WTC11 (cell line): ENCODE results near the gene CELF2. TPM values are rescaled to one million over a fixed set of nuclear protein-coding genes. Genes with fewer than 3 reads are reported as not detected.

Source experiments
- ATAC-seq: fragments of 200-7000 bp; cut with Tn5 transposase; 2 replicates; pipeline ENCODE4 v1.10.0; 2021; ENCODE audit warnings: mild to moderate bottlenecking, moderate library complexity
- CTCF ChIA-PET: fragments of 300-600 bp; sonication (Branson Sonifier 250); formaldehyde crosslinking; loops from one replicate; lab custom pipeline; 2021; ENCODE audit warnings: antibody characterized with exemption; lab: Charles Lee
- POLR2A ChIA-PET: fragments of 350-600 bp; sonication (Branson Sonifier 250); formaldehyde crosslinking; loops from one replicate; lab custom pipeline; 2021; ENCODE audit warnings: antibody characterized with exemption; lab: Charles Lee
- DNase-seq: peaks from one replicate; pipeline ENCODE4 v3.0.0; 2021; ENCODE audit warnings: low spot score
- H3K27ac Mint-ChIP-seq: 2 replicates; pipeline ENCODE4 v1.8.0; 2021; ENCODE audit warnings: mixed read lengths
- H3K27me3 Mint-ChIP-seq: 2 replicates; pipeline ENCODE4 v1.8.0; 2021; ENCODE audit warnings: low read depth, mild to moderate bottlenecking, moderate library complexity, mixed read lengths
- H3K36me3 Mint-ChIP-seq: 2 replicates; pipeline ENCODE4 v1.8.0; 2021; ENCODE audit warnings: mixed read lengths
- H3K4me1 Mint-ChIP-seq: 2 replicates; pipeline ENCODE4 v1.8.0; 2022; ENCODE audit warnings: mixed read lengths
- H3K4me3 Mint-ChIP-seq: 2 replicates; pipeline ENCODE4 v1.8.0; 2021; ENCODE audit warnings: mild to moderate bottlenecking, moderate library complexity, mixed read lengths
- H3K9me3 Mint-ChIP-seq: 2 replicates; pipeline ENCODE4 v1.8.0; 2021; ENCODE audit warnings: mixed read lengths
- ATF1 ChIP-seq: sonication (generic); formaldehyde crosslinking; IDR thresholded peaks from 2 replicates; pipeline ENCODE4 v1.8.1; 2023; ENCODE audit warnings: mild to moderate bottlenecking, moderate library complexity, missing genetic modification reagents
- CREB1 ChIP-seq: sonication (generic); formaldehyde crosslinking; IDR thresholded peaks from 2 replicates; pipeline ENCODE4 v1.8.0; 2023; ENCODE audit warnings: mild to moderate bottlenecking, missing genetic modification reagents
- IRF2 ChIP-seq: sonication (generic); formaldehyde crosslinking; IDR thresholded peaks from 2 replicates; pipeline ENCODE4 v1.8.0; 2022; ENCODE audit warnings: low read depth, missing genetic modification reagents, borderline replicate concordance
- MXD4 ChIP-seq: fragments of 250-450 bp; sonication (Bioruptor Pico); IDR thresholded peaks from 2 replicates; pipeline ENCODE4 v1.8.0; 2021; ENCODE audit warnings: mild to moderate bottlenecking, moderate library complexity, borderline replicate concordance
- NFE2L1 ChIP-seq: sonication (generic); formaldehyde crosslinking; IDR thresholded peaks from 2 replicates; pipeline ENCODE4 v1.8.1; 2023; ENCODE audit warnings: missing genetic modification reagents
- NR1H2 ChIP-seq: sonication (generic); formaldehyde crosslinking; IDR thresholded peaks from 2 replicates; pipeline ENCODE4 v1.9.0; 2021; ENCODE audit warnings: mild to moderate bottlenecking, moderate library complexity, missing genetic modification reagents
- NR3C1 ChIP-seq: sonication (generic); formaldehyde crosslinking; conservative IDR thresholded peaks from 2 replicates; pipeline ENCODE4 v1.8.1; 2023; ENCODE audit warnings: low read depth, mild to moderate bottlenecking, missing genetic modification reagents
- OVOL2 ChIP-seq: fragments of 250-450 bp; sonication (Bioruptor Pico); IDR thresholded peaks from 2 replicates; pipeline ENCODE4 v1.9.0; 2021; ENCODE audit warnings: mild to moderate bottlenecking, borderline replicate concordance
- SOX15 ChIP-seq: fragments of 250-450 bp; sonication (Bioruptor Pico); IDR thresholded peaks from 2 replicates; pipeline ENCODE4 v1.9.0; 2021; ENCODE audit warnings: mild to moderate bottlenecking
- TCF7 ChIP-seq: sonication (generic); formaldehyde crosslinking; IDR thresholded peaks from 2 replicates; pipeline ENCODE4 v1.8.0; 2022; ENCODE audit warnings: mild to moderate bottlenecking, low read depth, missing genetic modification reagents, moderate library complexity
- ZNF263 ChIP-seq: sonication (generic); formaldehyde crosslinking; IDR thresholded peaks from 2 replicates; pipeline ENCODE4 v1.8.1; 2022; ENCODE audit warnings: low read depth, mild to moderate bottlenecking, moderate library complexity, missing genetic modification reagents
- total RNA-seq: library from RNA; stranded (reverse); gene quantifications from 3 replicates; pipeline ENCODE4 v1.2.3, GENCODE V29; 2021
- TF ChIP-seq, protein P1 (sequence below): fragments of 250-450 bp; sonication (Bioruptor Pico); IDR thresholded peaks from 2 replicates; pipeline ENCODE4 v1.9.0; 2021; ENCODE audit warnings: mild to moderate bottlenecking
- TF ChIP-seq, protein P2 (sequence below): sonication (generic); formaldehyde crosslinking; IDR thresholded peaks from 2 replicates; pipeline ENCODE4 v1.8.1; 2022; ENCODE audit warnings: missing genetic modification reagents, borderline replicate concordance
- TF ChIP-seq, protein P3 (sequence below): sonication (generic); formaldehyde crosslinking; IDR thresholded peaks from 2 replicates; pipeline ENCODE4 v1.8.1; 2022; ENCODE audit warnings: mild to moderate bottlenecking, missing genetic modification reagents, moderate library complexity, borderline replicate concordance
- TF ChIP-seq, protein P4 (sequence below): sonication (generic); formaldehyde crosslinking; IDR thresholded peaks from 2 replicates; pipeline ENCODE4 v1.8.1; 2023; ENCODE audit warnings: mild to moderate bottlenecking, missing genetic modification reagents
- TF ChIP-seq, protein P5 (sequence below): sonication (generic); formaldehyde crosslinking; IDR thresholded peaks from 2 replicates; pipeline ENCODE4 v1.8.1; 2023; ENCODE audit warnings: mild to moderate bottlenecking, missing genetic modification reagents

Gene CELF2
- total RNA-seq, 1 experiment from 2014 or later: 24.6 TPM

DNA sequence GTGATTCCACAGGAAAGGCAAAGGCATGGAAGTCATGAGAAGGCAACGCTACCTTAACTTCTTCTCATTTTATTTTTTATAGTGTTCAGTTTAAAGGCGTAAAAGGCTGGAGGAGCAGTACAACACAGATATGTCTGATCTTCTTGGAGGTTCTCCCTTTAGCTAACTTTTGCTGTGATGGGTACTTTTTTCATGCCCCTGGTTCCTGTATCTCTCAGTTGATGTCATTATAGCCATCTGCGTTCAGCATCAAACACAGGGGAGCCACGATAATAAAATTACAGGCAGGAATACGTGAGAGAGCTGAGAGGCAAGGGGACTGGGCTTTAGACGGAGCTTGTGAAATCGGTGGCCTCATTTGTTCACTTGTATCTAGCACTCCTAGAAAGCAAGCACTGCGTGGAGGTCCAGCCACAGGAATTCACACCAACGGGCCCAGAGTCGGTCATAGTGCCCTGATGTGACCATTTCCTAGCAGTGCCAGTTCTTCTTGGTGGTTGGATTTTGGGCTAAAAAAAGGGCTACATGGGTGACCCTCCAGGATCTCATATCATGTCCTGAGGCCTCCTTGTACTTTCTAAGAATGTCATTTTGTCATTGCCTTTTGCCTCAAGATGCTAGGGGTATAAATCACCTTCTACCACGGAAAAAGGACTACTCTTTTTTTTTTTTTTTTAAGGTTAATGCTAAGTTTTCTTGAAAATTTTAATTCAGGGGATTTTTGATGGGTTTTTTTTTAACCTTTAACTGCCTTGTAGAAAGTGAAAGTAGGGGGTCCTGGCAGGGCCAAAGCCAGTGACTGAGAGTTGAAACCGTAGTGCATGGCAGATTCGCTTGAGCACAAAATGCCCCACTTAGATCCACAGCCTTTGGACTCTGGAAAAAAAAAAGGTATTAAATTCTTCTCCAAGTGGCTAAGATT, 191.5 kb downstream of the CELF2 start (continued):
- TF ChIP-seq, protein P1, sequence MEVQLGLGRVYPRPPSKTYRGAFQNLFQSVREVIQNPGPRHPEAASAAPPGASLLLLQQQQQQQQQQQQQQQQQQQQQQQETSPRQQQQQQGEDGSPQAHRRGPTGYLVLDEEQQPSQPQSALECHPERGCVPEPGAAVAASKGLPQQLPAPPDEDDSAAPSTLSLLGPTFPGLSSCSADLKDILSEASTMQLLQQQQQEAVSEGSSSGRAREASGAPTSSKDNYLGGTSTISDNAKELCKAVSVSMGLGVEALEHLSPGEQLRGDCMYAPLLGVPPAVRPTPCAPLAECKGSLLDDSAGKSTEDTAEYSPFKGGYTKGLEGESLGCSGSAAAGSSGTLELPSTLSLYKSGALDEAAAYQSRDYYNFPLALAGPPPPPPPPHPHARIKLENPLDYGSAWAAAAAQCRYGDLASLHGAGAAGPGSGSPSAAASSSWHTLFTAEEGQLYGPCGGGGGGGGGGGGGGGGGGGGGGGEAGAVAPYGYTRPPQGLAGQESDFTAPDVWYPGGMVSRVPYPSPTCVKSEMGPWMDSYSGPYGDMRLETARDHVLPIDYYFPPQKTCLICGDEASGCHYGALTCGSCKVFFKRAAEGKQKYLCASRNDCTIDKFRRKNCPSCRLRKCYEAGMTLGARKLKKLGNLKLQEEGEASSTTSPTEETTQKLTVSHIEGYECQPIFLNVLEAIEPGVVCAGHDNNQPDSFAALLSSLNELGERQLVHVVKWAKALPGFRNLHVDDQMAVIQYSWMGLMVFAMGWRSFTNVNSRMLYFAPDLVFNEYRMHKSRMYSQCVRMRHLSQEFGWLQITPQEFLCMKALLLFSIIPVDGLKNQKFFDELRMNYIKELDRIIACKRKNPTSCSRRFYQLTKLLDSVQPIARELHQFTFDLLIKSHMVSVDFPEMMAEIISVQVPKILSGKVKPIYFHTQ (CRISPR knock-in tag): no peak
- TF ChIP-seq NR1H2 (CRISPR knock-in tag): no peak

DNA sequence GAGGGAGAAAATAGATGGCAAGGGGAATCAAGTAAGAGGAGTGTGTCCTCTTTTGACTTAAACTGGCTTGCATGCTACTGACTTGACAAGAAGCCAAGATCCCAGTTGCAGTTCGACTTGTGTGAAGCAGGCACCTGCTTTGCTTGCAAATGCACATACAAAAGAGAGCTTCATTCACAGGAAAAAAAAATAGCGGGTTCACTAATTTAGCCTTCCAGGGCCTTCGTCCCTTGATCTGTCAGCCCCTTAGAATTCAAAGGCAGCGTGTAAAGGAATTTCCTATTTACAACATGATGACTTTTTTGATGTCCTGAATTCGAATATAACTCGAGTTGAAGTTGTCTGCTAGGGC, 192.1 kb downstream of the CELF2 start:
- H3K4me1 Mint-ChIP-seq: peaks cover 47% of the 10 kb centered on the region
- ATAC-seq (no peak), DNase-seq (no peak)
- no peak overlapping the region for H3K27ac Mint-ChIP-seq
- H3K4me3 Mint-ChIP-seq: no peak overlapping the region
- no peak for TF ChIP-seq IRF2 (CRISPR knock-in tag)
- TF ChIP-seq, all 79 proteins: peak for 0
- CTCF ChIA-PET: no interaction called here
- Mint-ChIP-seq H3K27me3 (no peaks in the 10 kb centered on the region), H3K9me3 (no peaks in the 10 kb centered on the region), H3K36me3 (no peaks in the 10 kb centered on the region)
- POLR2A ChIA-PET: no interaction called here

DNA sequence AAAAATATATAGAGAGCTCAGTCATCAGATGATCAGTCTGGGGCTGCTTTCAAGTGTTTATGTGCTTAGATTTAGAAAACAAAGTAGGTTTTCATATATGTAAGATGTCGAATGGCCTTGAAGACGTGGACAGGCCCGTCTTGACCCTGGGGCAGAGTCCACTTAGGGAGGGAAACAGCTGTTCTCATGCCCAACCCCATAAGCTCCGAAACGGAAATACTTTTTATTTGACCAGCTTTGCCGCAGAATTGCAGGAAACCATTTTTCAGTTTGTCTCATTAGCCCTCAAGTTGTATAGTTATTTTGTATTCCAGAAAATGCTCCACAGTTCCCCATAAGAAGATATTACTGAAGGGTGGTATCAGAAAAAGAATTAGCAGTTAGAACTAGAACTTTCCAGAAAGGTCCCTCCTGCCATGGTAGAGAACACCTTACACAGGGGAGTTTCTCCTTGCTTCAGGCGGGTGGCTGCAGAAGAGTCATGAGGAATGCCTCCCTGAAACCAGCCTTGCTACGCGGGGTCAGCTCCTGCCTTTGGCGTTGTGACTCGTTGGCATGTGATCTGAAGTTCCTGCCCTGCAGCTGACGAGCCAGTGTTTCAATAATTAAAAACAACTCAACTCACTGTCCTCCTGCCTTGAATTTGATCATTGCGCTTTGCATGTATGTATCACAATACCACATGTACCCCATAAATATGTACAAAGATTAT, 192.7 kb downstream of the CELF2 start:
- Mint-ChIP-seq H3K36me3 (no peaks in the 10 kb centered on the region), H3K4me1 (peaks cover 41% of the 10 kb centered on the region), H3K27me3 (no peaks in the 10 kb centered on the region), H3K9me3 (no peaks in the 10 kb centered on the region), H3K27ac (no peak overlapping the region; the same call in 1 of the 2 replicates), H3K4me3 (no peak overlapping the region)
- TF ChIP-seq SOX15 (CRISPR knock-in tag) (no peak), MXD4 (no peak), NFE2L1 (CRISPR knock-in tag) (no peak), NR3C1 (no peak), ATF1 (CRISPR knock-in tag) (no peak), CREB1 (no peak), TCF7 (CRISPR knock-in tag) (no peak), OVOL2 (CRISPR knock-in tag) (no peak), ZNF263 (CRISPR knock-in tag) (no peak)
- TF ChIP-seq, protein P2, sequence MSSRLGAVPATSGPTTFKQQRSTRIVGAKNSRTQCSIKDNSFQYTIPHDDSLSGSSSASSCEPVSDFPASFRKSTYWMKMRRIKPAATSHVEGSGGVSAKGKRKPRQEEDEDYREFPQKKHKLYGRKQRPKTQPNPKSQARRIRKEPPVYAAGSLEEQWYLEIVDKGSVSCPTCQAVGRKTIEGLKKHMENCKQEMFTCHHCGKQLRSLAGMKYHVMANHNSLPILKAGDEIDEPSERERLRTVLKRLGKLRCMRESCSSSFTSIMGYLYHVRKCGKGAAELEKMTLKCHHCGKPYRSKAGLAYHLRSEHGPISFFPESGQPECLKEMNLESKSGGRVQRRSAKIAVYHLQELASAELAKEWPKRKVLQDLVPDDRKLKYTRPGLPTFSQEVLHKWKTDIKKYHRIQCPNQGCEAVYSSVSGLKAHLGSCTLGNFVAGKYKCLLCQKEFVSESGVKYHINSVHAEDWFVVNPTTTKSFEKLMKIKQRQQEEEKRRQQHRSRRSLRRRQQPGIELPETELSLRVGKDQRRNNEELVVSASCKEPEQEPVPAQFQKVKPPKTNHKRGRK: no peak
- TF ChIP-seq, protein P3, sequence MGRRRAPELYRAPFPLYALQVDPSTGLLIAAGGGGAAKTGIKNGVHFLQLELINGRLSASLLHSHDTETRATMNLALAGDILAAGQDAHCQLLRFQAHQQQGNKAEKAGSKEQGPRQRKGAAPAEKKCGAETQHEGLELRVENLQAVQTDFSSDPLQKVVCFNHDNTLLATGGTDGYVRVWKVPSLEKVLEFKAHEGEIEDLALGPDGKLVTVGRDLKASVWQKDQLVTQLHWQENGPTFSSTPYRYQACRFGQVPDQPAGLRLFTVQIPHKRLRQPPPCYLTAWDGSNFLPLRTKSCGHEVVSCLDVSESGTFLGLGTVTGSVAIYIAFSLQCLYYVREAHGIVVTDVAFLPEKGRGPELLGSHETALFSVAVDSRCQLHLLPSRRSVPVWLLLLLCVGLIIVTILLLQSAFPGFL (CRISPR knock-in tag): no peak
- TF ChIP-seq, protein P4, sequence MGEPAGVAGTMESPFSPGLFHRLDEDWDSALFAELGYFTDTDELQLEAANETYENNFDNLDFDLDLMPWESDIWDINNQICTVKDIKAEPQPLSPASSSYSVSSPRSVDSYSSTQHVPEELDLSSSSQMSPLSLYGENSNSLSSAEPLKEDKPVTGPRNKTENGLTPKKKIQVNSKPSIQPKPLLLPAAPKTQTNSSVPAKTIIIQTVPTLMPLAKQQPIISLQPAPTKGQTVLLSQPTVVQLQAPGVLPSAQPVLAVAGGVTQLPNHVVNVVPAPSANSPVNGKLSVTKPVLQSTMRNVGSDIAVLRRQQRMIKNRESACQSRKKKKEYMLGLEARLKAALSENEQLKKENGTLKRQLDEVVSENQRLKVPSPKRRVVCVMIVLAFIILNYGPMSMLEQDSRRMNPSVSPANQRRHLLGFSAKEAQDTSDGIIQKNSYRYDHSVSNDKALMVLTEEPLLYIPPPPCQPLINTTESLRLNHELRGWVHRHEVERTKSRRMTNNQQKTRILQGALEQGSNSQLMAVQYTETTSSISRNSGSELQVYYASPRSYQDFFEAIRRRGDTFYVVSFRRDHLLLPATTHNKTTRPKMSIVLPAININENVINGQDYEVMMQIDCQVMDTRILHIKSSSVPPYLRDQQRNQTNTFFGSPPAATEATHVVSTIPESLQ: no peak
- TF ChIP-seq, protein P5, sequence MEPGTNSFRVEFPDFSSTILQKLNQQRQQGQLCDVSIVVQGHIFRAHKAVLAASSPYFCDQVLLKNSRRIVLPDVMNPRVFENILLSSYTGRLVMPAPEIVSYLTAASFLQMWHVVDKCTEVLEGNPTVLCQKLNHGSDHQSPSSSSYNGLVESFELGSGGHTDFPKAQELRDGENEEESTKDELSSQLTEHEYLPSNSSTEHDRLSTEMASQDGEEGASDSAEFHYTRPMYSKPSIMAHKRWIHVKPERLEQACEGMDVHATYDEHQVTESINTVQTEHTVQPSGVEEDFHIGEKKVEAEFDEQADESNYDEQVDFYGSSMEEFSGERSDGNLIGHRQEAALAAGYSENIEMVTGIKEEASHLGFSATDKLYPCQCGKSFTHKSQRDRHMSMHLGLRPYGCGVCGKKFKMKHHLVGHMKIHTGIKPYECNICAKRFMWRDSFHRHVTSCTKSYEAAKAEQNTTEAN (CRISPR knock-in tag): no peak
- no peak for ATAC-seq
- POLR2A ChIA-PET: no interaction called here
- CTCF ChIA-PET: no interaction called here
- DNase-seq: no peak
